GM19463 (cell line): ENCODE measurements around the gene GRAMD2B.
"Not testable (repeated sequence)": the region's sequence is repeated elsewhere in the genome, so short reads cannot be mapped to it uniquely, and the experiment has no call there.

Source experiments
- ATAC-seq: cut with Tn5 transposase; IDR thresholded peaks from one replicate; pipeline ENCODE4 v1.9.1; 2021; ENCODE audit warnings: mild to moderate bottlenecking, moderate library complexity; ENCODE audit not compliant: unreplicated experiment

GRAMD2B gene

GRCh38 chr5:126509339-126509738, 86.1 kb downstream of the GRAMD2B start:
- ATAC-seq: no peak

GRCh38 chr5:126511961-126512360, 88.8 kb downstream of the GRAMD2B start:
- no peak for ATAC-seq

GRCh38 chr5:126512451-126512850, 89.2 kb downstream of the GRAMD2B start:
- ATAC-seq: no peak

- ATAC-seq: no peak
Measured at GRCh38 chr5:126513302-126513701, 90.1 kb downstream of the GRAMD2B start.

GRCh38 chr5:126513703-126514102, 90.5 kb downstream of the GRAMD2B start:
- ATAC-seq: no peak

- ATAC-seq: no peak
Measured at GRCh38 chr5:126514131-126514557, 90.9 kb downstream of the GRAMD2B start.

GRCh38 chr5:126514558-126515141, 91.4 kb downstream of the GRAMD2B start:
- ATAC-seq: no peak

- ATAC-seq: no peak
Measured at GRCh38 chr5:126515337-126515736, 92.1 kb downstream of the GRAMD2B start.

- no peak for ATAC-seq
Measured at GRCh38 chr5:126516133-126516532, 92.9 kb downstream of the GRAMD2B start.

GRCh38 chr5:126516852-126517251, 93.6 kb downstream of the GRAMD2B start:
- ATAC-seq: no peak

DNA sequence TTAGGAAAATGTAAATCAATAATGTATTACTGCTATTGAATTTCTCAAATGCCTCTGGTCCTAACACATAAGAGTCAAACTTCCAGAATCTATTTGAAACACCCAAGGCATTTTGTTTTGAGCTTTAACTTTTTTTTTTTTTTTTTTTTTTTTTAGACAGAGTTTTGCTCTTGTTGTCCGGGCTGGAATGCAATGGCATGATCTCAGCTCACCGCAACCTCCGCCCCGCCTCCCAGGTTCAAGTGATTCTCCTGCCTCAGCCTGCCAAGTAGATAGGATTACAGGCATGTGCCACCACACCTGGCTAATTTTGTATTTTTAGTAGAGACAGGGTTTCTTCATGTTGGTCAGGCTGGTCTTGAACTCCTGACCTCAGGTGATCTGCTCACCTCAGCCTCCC, 96.0 kb downstream of the GRAMD2B start:
- ATAC-seq: not testable (repeated sequence)

- no peak for ATAC-seq
Measured at GRCh38 chr5:126519637-126520592, 96.7 kb downstream of the GRAMD2B start.

DNA sequence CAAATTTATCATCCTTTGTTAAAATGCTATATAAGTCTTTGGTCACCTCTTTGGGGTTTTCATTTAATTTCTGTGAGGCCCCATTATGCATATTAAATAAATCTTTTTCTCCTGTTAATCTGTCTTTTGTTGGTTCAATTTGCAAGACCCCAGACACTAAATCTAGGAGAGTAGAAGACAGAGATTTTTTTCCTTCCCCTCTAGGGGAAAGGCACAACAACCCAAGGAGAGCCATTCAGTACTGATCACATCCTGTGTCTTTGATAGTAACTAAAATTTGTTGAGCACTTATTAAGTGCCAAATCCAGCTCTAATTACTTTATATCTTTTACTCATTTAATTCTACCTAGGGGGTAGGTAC, 97.4 kb downstream of the GRAMD2B start:
- ATAC-seq: no peak

DNA sequence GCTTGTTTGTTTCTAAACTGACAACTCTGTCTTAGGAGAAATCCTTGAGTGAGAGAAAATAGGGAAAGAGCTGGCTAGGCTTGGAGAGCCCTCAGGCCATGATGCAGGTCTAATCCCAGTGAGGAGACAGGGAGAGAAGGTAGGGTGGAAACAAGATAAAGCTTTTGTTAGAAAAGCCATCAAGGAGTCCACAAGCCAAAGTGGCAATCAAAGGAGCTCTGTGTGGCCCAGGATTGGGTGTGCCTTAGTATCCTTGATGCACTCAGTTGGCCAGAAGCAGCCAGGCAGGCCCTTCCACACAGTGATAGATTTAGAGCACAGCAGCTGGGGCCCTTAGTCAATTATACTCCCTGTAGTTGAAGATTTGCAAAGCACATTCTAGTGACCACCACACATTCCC, 97.9 kb downstream of the GRAMD2B start:
- no peak for ATAC-seq

- ATAC-seq: no peak
Measured at GRCh38 chr5:126523818-126524510, 100.8 kb downstream of the GRAMD2B start.

- ATAC-seq: no peak
Measured at GRCh38 chr5:126525630-126526245, 102.5 kb downstream of the GRAMD2B start.

DNA sequence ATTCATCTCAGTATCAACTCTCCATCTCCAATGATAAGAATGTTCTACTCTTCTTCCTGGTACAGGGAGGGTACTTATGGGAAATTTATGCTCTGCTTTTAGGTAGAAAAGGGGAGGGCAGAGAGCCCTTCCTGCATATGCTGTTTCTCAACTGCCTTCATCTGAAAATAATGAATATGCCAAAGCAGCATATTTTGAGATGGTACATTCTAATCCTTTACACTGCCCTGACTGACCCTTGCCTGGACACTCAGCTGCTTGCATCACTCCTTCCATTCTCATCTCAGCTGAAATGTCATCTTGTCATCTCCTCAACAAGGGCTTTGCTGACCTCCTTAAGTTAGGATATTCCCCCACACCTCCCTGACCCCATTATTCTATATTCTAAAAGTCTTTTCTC, 103.3 kb downstream of the GRAMD2B start:
- no peak for ATAC-seq

GRCh38 chr5:126527158-126527557, 103.9 kb downstream of the GRAMD2B start:
- ATAC-seq: no peak

GRCh38 chr5:126527892-126528291, 104.7 kb downstream of the GRAMD2B start:
- no peak for ATAC-seq

- no peak for ATAC-seq
Measured at GRCh38 chr5:126531543-126532120, 108.4 kb downstream of the GRAMD2B start.

DNA sequence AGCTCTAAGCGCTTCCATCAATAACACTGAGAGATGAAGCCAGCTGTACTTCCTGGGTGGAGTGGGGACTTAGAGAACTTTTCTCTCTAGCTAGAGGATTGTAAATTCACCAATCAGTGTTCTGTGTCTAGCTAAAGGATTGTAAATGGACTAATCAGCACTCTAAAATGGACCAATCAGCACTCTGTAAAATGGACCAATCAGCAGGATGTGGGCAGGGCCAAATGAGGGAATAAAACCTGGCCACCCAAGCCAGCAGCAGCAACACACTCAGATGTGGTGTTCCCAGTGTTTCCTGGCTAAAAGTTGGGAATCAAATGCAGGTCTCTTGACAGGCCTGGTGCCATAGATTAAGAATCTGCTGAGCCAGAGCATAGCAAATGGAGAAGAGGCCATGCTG, 111.3 kb downstream of the GRAMD2B start:
- ATAC-seq: no peak
